ENCODE data around the gene SNRNP70. TPM values are rescaled to one million over a fixed set of nuclear protein-coding genes. Genes with fewer than 3 reads are reported as not detected.
"Not testable (repeated sequence)": the region's sequence is repeated elsewhere in the genome, so short reads cannot be mapped to it uniquely, and the experiment has no call there.

Gene SNRNP70
- total RNA-seq, 1 donor from 2014 or later: 300 TPM

- not testable (repeated sequence) for H3K27me3 Mint-ChIP-seq (ENCODE audit: unreplicated experiment); H3K4me1 Mint-ChIP-seq (ENCODE audit: low read depth, unreplicated experiment); DNase-seq; H3K4me3 Mint-ChIP-seq (ENCODE audit: unreplicated experiment); H3K36me3 Mint-ChIP-seq (ENCODE audit: unreplicated experiment); H3K9me3 Mint-ChIP-seq (ENCODE audit: unreplicated experiment)
- H3K27ac Mint-ChIP-seq (ENCODE audit: unreplicated experiment): peak overlapping the region; percentile 25
Measured at GRCh38 chr19:49049834-49050233, 35.4 kb upstream of the SNRNP70 start.

- not testable (repeated sequence) for DNase-seq; H3K4me1 Mint-ChIP-seq (ENCODE audit: low read depth, unreplicated experiment); H3K9me3 Mint-ChIP-seq (ENCODE audit: unreplicated experiment); H3K4me3 Mint-ChIP-seq (ENCODE audit: unreplicated experiment); H3K27me3 Mint-ChIP-seq (ENCODE audit: unreplicated experiment); H3K27ac Mint-ChIP-seq (ENCODE audit: unreplicated experiment); H3K36me3 Mint-ChIP-seq (ENCODE audit: unreplicated experiment)
Measured at GRCh38 chr19:49050376-49051033, 34.7 kb upstream of the SNRNP70 start.

GRCh38 chr19:49056101-49056901 lies 28.9 kb upstream of the SNRNP70 start:
- H3K27ac Mint-ChIP-seq (ENCODE audit: unreplicated experiment): no peak overlapping the region
- peak; percentile 75 for DNase-seq
- no peaks in the 10 kb centered on the region for H3K4me1 Mint-ChIP-seq (ENCODE audit: low read depth, unreplicated experiment)
- TF ChIP-seq CTCF (IDR thresholded peaks at IDR 0.05; ENCODE audit: partially characterized antibody, unreplicated experiment): peak; percentile 34
- no peaks in the 10 kb centered on the region for H3K9me3 Mint-ChIP-seq (ENCODE audit: unreplicated experiment)
- H3K27me3 Mint-ChIP-seq (ENCODE audit: unreplicated experiment): peaks cover 17% of the 10 kb centered on the region
- peak overlapping the region; percentile 55 for H3K4me3 Mint-ChIP-seq (ENCODE audit: unreplicated experiment)
- no peaks in the 10 kb centered on the region for H3K36me3 Mint-ChIP-seq (ENCODE audit: unreplicated experiment)

GRCh38 chr19:49056902-49057596 lies 28.2 kb upstream of the SNRNP70 start:
- H3K27ac Mint-ChIP-seq (ENCODE audit: unreplicated experiment): not testable (repeated sequence)

GRCh38 chr19:49057636-49058234 lies 27.5 kb upstream of the SNRNP70 start, which contains the start of gene CGB7:
CGB7 (minus strand) TSS chr19:49057749; CDS start chr19:49055375, 2,374 bp downstream.
- Mint-ChIP-seq H3K27ac (ENCODE audit: unreplicated experiment) (no peak within 1 kb of the TSS), H3K9me3 (ENCODE audit: unreplicated experiment) (no peaks in the 10 kb centered on the region), H3K27me3 (ENCODE audit: unreplicated experiment) (peaks cover 17% of the 10 kb centered on the region), H3K36me3 (ENCODE audit: unreplicated experiment) (no peaks in the 10 kb centered on the region), H3K4me3 (ENCODE audit: unreplicated experiment) (peak within 1 kb of the TSS; percentile 74), H3K4me1 (ENCODE audit: low read depth, unreplicated experiment) (no peaks in the 10 kb centered on the region)
- DNase-seq: peak; percentile 81
- TF ChIP-seq CTCF (IDR thresholded peaks at IDR 0.05; ENCODE audit: partially characterized antibody, unreplicated experiment): no peak

More at GRCh38 chr19:49056902-49057596, 28.2 kb upstream of the SNRNP70 start:
- not testable (repeated sequence) for H3K4me1 Mint-ChIP-seq (ENCODE audit: low read depth, unreplicated experiment); DNase-seq; H3K9me3 Mint-ChIP-seq (ENCODE audit: unreplicated experiment); H3K36me3 Mint-ChIP-seq (ENCODE audit: unreplicated experiment)
- H3K27me3 Mint-ChIP-seq (ENCODE audit: unreplicated experiment): peaks cover 17% of the 10 kb centered on the region
- peak overlapping the region; percentile 73 for H3K4me3 Mint-ChIP-seq (ENCODE audit: unreplicated experiment)

- Mint-ChIP-seq H3K4me3 (ENCODE audit: unreplicated experiment) (no peak overlapping the region), H3K27me3 (ENCODE audit: unreplicated experiment) (peaks cover 17% of the 10 kb centered on the region), H3K9me3 (ENCODE audit: unreplicated experiment) (no peaks in the 10 kb centered on the region), H3K4me1 (ENCODE audit: low read depth, unreplicated experiment) (no peaks in the 10 kb centered on the region), H3K27ac (ENCODE audit: unreplicated experiment) (no peak overlapping the region), H3K36me3 (ENCODE audit: unreplicated experiment) (no peaks in the 10 kb centered on the region)
- DNase-seq: no peak
- no peak for TF ChIP-seq CTCF (IDR thresholded peaks at IDR 0.05; ENCODE audit: partially characterized antibody, unreplicated experiment)
Measured at GRCh38 chr19:49058562-49058961, 26.7 kb upstream of the SNRNP70 start.

Measured in glutamatergic neuron (in vitro differentiated cells).